Activated naive CD4-positive, alpha-beta T cell treated with anti-CD3 and anti-CD28 coated beads, Interleukin-2, amount 50 U/mL, for 24 hours (primary cell): ENCODE measurements around the gene STPG3.
A peak's percentile ranks its signal among the peaks of the same experiment; 100 is the strongest.

ENCODE experiments used
- H3K27ac Mint-ChIP-seq: one replicate; pipeline ENCODE4 v1.8.0; 2021; ENCODE audit warnings: mild to moderate bottlenecking, mixed read lengths
- H3K27me3 Mint-ChIP-seq: one replicate; pipeline ENCODE4 v1.8.0; 2021; ENCODE audit warnings: mixed read lengths
- H3K36me3 Mint-ChIP-seq: one replicate; pipeline ENCODE4 v1.8.0; 2021; ENCODE audit warnings: mixed read lengths
- H3K4me1 Mint-ChIP-seq: one replicate; pipeline ENCODE4 v1.8.0; 2021; ENCODE audit warnings: mixed read lengths
- H3K4me3 Mint-ChIP-seq: one replicate; pipeline ENCODE4 v1.8.0; 2021; ENCODE audit warnings: mild to moderate bottlenecking, mixed read lengths
- H3K9me3 Mint-ChIP-seq: one replicate; pipeline ENCODE4 v1.8.0; 2021; ENCODE audit warnings: mixed read lengths

Gene STPG3

DNA sequence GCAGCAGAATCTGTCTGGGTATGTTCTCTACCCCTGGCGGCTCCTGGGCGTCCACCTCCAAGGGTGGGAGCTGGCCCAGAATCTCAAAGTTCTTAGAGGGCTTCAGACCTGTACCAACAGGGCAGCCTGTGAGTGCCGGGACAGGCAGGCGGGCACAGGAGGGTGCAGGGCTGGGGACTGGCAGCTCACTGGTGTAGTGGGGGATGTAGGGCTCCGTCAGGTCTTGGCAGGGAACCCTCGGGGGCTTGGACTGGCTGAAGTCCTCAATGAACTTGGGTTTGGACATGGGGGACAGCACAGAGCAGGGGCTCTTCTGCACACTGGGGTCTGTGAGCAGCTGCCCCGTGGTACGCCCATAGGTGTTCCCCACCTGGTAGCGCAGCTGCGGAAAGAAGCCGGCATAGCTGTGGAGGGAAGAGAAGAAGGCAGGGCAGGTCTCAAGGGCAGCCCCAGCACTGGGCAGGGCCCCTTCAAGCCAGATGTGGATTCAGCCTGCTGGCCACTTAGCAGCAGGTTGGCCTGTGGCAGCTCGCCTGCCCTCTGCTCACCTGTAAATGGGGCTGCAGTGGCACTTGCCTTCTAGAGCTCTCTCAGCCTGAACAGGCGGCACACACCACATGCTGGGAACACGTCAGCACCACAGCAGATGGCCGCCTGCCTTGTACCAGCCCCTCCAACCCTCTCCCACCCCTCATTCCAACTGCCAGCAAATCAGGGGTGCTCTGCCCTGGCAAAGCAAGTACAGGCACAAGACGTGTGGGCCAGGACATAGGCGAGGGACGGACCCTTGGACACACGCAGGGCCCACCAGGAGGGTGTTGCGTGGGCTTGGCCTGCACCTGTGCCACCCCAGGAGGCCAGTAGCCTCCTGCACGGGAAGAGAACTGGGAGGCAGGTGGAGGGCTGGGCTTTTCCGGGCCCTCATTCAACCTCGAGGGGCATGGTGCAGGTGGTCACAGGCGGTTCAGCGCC, 5.3 kb upstream of the STPG3 start:
- Mint-ChIP-seq H3K27ac (peak overlapping the region; percentile 41), H3K4me1 (peaks cover 7% of the 10 kb centered on the region), H3K27me3 (no peaks in the 10 kb centered on the region), H3K36me3 (peaks cover 9% of the 10 kb centered on the region), H3K4me3 (no peak overlapping the region), H3K9me3 (no peaks in the 10 kb centered on the region)

- peaks cover 6% of the 10 kb centered on the region for H3K4me1 Mint-ChIP-seq
- no peaks in the 10 kb centered on the region for H3K27me3 Mint-ChIP-seq
- no peak overlapping the region for H3K4me3 Mint-ChIP-seq
- H3K36me3 Mint-ChIP-seq = peaks cover 7% of the 10 kb centered on the region
- H3K9me3 Mint-ChIP-seq = no peaks in the 10 kb centered on the region
- H3K27ac Mint-ChIP-seq = no peak overlapping the region
Observed at GRCh38 chr9:137247135-137247915, 3.8 kb upstream of the STPG3 start.

- no peaks in the 10 kb centered on the region for H3K9me3 Mint-ChIP-seq
- H3K4me3 Mint-ChIP-seq = no peak overlapping the region
- H3K36me3 Mint-ChIP-seq = peaks cover 4% of the 10 kb centered on the region
- H3K4me1 Mint-ChIP-seq = peaks cover under 1% of the 10 kb centered on the region
- no peaks in the 10 kb centered on the region for H3K27me3 Mint-ChIP-seq
- no peak overlapping the region for H3K27ac Mint-ChIP-seq
Observed at GRCh38 chr9:137247916-137248175, 3.2 kb upstream of the STPG3 start.

- Mint-ChIP-seq H3K9me3 (no peaks in the 10 kb centered on the region), H3K27me3 (no peaks in the 10 kb centered on the region), H3K4me1 (peaks cover 5% of the 10 kb centered on the region), H3K4me3 (no peak overlapping the region), H3K36me3 (no peaks in the 10 kb centered on the region), H3K27ac (no peak overlapping the region)
Observed at GRCh38 chr9:137250329-137251193, 525 bp upstream of the STPG3 start.

GRCh38 chr9:137251490-137252268, 593 bp downstream of the STPG3 start:
- Mint-ChIP-seq H3K36me3 (no peaks in the 10 kb centered on the region), H3K4me1 (peaks cover 12% of the 10 kb centered on the region), H3K4me3 (no peak overlapping the region), H3K27me3 (no peaks in the 10 kb centered on the region), H3K9me3 (no peaks in the 10 kb centered on the region), H3K27ac (no peak overlapping the region)

DNA sequence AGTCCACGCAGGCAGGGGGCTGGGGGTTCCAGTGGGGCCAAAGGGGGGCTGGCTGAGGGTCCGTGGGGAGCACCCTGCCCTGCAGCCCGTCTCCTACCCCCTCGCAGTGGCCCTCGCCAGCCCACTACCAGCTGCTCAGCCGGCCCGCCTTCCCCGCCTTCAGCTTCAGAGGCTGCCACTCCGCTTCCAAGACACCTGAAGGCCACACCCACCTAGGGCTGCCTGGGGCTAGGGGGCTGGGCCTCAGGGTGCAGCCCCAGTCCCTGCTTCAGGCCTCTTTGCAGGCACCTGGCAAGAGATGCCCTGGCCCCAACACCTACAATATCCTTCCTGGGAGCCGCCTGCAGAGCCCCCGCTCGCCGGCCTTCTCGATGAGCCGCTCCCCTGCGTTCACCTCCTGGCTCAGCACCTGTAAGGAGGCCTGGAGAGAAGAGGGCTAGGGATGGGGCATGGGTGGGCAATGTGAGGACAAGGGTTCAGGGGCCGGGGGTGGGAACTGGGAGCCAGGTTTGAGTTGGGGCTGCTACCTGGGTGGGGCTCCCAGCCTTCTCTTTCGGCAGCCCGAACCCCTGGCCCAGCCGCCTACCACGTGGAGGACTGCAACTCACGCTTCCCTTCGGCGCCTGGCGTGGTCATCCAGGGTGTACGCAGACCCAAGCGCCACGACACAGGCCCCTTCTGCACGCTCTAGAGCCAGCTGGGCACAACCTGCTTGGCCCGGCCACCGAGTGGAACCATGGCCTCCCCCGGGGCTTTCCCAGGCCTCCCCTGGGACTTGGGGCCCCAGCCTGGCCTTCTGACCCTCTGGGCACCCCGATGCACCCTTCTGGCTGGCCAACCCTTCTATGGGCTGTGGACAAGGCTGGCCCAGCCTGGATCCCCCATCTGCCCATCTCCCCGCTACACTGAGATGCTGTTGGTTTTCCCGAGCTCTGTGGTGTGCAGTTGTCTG, 1.7 kb downstream of the STPG3 start:
- no peaks in the 10 kb centered on the region for H3K9me3 Mint-ChIP-seq
- H3K27ac Mint-ChIP-seq = no peak overlapping the region
- H3K36me3 Mint-ChIP-seq = no peaks in the 10 kb centered on the region
- H3K27me3 Mint-ChIP-seq = no peaks in the 10 kb centered on the region
- H3K4me3 Mint-ChIP-seq = no peak overlapping the region
- peaks cover 14% of the 10 kb centered on the region for H3K4me1 Mint-ChIP-seq

- H3K4me3 Mint-ChIP-seq = peak overlapping the region; percentile 88
- no peaks in the 10 kb centered on the region for H3K36me3 Mint-ChIP-seq
- H3K27me3 Mint-ChIP-seq = no peaks in the 10 kb centered on the region
- H3K9me3 Mint-ChIP-seq = no peaks in the 10 kb centered on the region
- peak overlapping the region; percentile 72 for H3K27ac Mint-ChIP-seq
- H3K4me1 Mint-ChIP-seq = peaks cover 14% of the 10 kb centered on the region
Observed at GRCh38 chr9:137253717-137254623, 2.9 kb downstream of the STPG3 start.

DNA sequence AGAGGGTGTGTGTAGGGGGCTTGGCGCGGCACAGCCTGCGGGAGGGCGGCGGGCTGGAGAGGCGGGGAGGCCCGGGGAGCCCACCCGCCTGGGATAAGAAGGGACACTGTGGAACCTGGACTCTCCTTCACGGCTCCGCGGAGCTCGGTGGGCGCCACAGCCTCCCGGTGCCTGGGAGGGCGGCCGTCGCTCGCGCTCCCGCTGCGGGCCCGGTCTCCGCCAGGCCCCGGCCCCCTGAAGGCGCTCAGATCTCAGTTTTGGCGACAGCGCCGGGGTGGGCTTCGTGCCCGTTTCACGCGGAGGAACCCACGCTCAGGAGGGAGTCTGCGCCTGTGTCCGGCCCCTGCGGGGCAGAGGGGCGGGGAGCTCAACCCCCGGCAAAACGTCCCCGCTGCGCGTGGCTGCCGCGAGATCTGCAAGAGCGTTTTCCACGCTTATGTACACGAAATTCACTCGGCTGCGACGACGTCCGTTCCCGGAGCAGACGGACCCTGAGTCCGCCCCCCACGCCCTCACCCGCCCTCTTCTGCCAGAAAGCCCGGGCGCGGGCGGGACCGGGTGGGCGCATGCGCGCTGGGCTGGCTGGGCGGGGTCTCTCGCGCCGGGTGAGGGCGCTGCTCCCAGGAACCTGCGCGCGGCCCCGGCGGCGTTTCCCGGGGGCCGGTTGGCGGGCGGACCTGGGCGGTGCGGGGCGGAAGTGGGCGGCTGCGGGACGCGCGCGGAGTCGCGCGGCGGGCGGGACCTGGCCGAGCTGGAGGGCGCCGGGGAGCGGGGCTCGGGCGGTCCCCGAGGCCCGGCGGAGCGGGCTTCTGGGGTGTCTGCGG, 3.8 kb downstream of the STPG3 start, which contains the start of gene NELFB:
TSS of gene NELFB (plus strand) at position 704 of the 824 bp plus-strand sequence.
- Mint-ChIP-seq H3K36me3 (no peaks in the 10 kb centered on the region), H3K4me1 (peaks cover 14% of the 10 kb centered on the region), H3K4me3 (peak within 1 kb of the TSS; percentile 88), H3K27me3 (no peaks in the 10 kb centered on the region), H3K9me3 (no peaks in the 10 kb centered on the region), H3K27ac (peak within 1 kb of the TSS; percentile 74)

DNA sequence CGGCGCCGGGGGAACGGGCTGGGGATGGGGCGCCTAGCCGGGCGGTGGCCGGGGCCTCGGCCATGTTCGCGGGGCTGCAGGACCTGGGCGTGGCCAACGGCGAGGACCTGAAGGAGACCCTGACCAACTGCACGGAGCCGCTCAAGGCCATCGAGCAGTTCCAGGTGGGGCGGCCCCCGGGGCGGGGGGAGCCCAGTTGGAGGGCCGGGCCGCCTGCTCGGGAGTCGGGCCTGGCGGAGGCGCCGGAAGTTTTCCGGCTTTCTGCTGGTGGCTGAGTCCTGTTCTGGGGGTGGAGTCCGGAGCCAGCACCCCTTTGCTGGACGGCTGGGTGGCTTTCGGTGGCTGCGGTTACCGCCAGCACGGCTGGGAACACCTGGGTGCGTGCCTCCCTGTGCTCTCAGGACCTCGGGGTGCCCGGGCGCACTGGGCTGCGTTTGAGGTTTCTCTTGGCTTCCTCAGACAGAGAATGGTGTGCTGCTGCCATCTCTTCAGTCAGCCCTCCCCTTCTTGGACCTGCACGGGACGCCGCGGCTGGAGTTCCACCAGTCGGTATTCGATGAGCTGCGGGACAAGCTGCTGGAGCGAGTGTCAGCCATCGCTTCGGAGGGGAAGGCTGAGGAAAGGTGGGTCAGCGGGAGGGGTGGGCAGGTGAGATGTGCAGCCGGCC, 4.5 kb downstream of the STPG3 start:
- no peaks in the 10 kb centered on the region for H3K9me3 Mint-ChIP-seq
- no peaks in the 10 kb centered on the region for H3K27me3 Mint-ChIP-seq
- peak overlapping the region; percentile 74 for H3K27ac Mint-ChIP-seq
- no peaks in the 10 kb centered on the region for H3K36me3 Mint-ChIP-seq
- H3K4me3 Mint-ChIP-seq = peak overlapping the region; percentile 85
- peaks cover 14% of the 10 kb centered on the region for H3K4me1 Mint-ChIP-seq

- H3K27ac Mint-ChIP-seq = no peak overlapping the region
- no peaks in the 10 kb centered on the region for H3K36me3 Mint-ChIP-seq
- H3K4me3 Mint-ChIP-seq = peak overlapping the region; percentile 85
- peaks cover 14% of the 10 kb centered on the region for H3K4me1 Mint-ChIP-seq
- no peaks in the 10 kb centered on the region for H3K27me3 Mint-ChIP-seq
- no peaks in the 10 kb centered on the region for H3K9me3 Mint-ChIP-seq
Observed at GRCh38 chr9:137256362-137256761, 5.3 kb downstream of the STPG3 start.

DNA sequence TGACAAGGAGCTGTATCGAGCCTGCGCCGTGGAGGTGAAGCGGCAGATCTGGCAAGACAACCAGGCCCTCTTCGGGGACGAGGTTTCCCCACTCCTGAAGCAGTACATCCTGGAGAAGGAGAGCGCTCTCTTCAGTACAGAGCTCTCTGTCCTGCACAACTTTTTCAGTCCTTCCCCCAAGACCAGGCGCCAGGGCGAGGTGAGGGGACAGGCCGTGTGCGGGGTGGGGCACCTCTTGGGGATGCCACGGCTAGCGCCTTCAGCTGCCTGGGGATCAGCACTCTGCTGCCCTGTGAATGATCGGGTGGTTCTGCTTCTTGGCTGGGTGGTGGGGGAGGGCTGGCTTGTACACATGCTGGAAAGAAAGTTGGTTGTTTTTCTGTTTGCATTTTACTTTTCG, 5.8 kb downstream of the STPG3 start:
- Mint-ChIP-seq H3K27ac (no peak overlapping the region), H3K36me3 (peaks cover 4% of the 10 kb centered on the region), H3K4me3 (peak overlapping the region; percentile 85), H3K9me3 (no peaks in the 10 kb centered on the region), H3K27me3 (no peaks in the 10 kb centered on the region), H3K4me1 (peaks cover 14% of the 10 kb centered on the region)
